Esophagus muscularis mucosa (tissue), 4 donors: ENCODE data around the gene RUNX3.

Experiments
- CTCF ChIP-seq, 3 experiments: fragments of 200-600 bp in 2 of 3; fragments of 450-650 bp in 1 of 3; sonication (generic) in 2 of 3; IDR thresholded peaks; one replicate each; pipeline ENCODE4 v1.5.1; 2017 to 2019; ENCODE audit warnings: antibody characterized with exemption in 3 of 3, mild to moderate bottlenecking in 2 of 3, moderate library complexity in 1 of 3
- EP300 ChIP-seq: sonication (generic); formaldehyde crosslinking; IDR thresholded peaks from one replicate; pipeline ENCODE4 v1.6.1; 2017; ENCODE audit warnings: antibody characterized with exemption
- POLR2A ChIP-seq: fragments of 450-650 bp; IDR thresholded peaks from one replicate; pipeline ENCODE4 v1.6.1; 2017; ENCODE audit warnings: antibody characterized with exemption, moderate library complexity, mild to moderate bottlenecking, low read depth

GRCh38 chr1:24954631-24955030 is 24.6 kb upstream of the RUNX3 start:
- TF ChIP-seq EP300, result no peak
- TF ChIP-seq POLR2A, result no peak
- TF ChIP-seq CTCF (IDR thresholded peaks at IDR 0.05), result no peak
